Parathyroid adenoma (tissue), 2 donors: ENCODE measurements around the gene TMTC2.

Source experiments
- H2AFZ ChIP-seq: fragments of 300-600 bp; sonication (generic); one replicate; pipeline ENCODE4 v1.7.0; 2017; ENCODE audit warnings: antibody characterized with exemption, mild to moderate bottlenecking
- H3K27ac ChIP-seq: fragments of 300-600 bp; sonication (generic); one replicate; pipeline ENCODE4 v1.7.0; 2017
- H3K27me3 ChIP-seq: fragments of 300-600 bp; sonication (generic); one replicate; pipeline ENCODE4 v1.7.0; 2017; ENCODE audit warnings: low read length; ENCODE audit not compliant: control insufficient read depth, insufficient read depth
- H3K36me3 ChIP-seq: fragments of 300-600 bp; sonication (generic); one replicate; pipeline ENCODE4 v1.7.0; 2017; ENCODE audit warnings: low read length; ENCODE audit not compliant: control insufficient read depth, insufficient read depth
- H3K4me1 ChIP-seq: fragments of 300-600 bp; sonication (generic); one replicate; pipeline ENCODE4 v1.7.0; 2017; ENCODE audit warnings: control low read depth
- H3K4me2 ChIP-seq: fragments of 300-600 bp; sonication (generic); one replicate; pipeline ENCODE4 v1.7.0; 2017; ENCODE audit warnings: low read length
- H3K4me3 ChIP-seq: fragments of 300-600 bp; sonication (generic); one replicate; pipeline ENCODE4 v1.7.0; 2017; ENCODE audit warnings: low read depth, low read length
- H3K79me2 ChIP-seq: fragments of 300-600 bp; sonication (generic); one replicate; pipeline ENCODE4 v1.7.0; 2017; ENCODE audit warnings: control low read depth
- H3K9ac ChIP-seq: fragments of 300-600 bp; sonication (generic); one replicate; pipeline ENCODE4 v1.7.0; 2017; ENCODE audit warnings: mild to moderate bottlenecking
- H3K9me3 ChIP-seq: fragments of 300-600 bp; sonication (generic); one replicate; pipeline ENCODE4 v1.7.0; 2017; ENCODE audit warnings: low read length; ENCODE audit not compliant: control insufficient read depth
- CTCF ChIP-seq: fragments of 300-600 bp; sonication (generic); IDR thresholded peaks from one replicate; pipeline ENCODE4 v1.7.0; 2017; ENCODE audit warnings: antibody characterized with exemption, mild to moderate bottlenecking
- donor health status: primary hyperparathyroidism.

TMTC2 gene

GRCh38 chr12:82896979-82897378 is 210.3 kb downstream of the TMTC2 start:
- Histone ChIP-seq H3K4me1 (no peaks in the 10 kb centered on the region), H3K27me3 (no peaks in the 10 kb centered on the region), H3K79me2 (no peaks in the 10 kb centered on the region), H3K4me3 (no peak overlapping the region), H2AFZ (no peak overlapping the region), H3K4me2 (no peak overlapping the region), H3K9me3 (no peaks in the 10 kb centered on the region), H3K9ac (no peak overlapping the region), H3K27ac (no peak overlapping the region), H3K36me3 (no peaks in the 10 kb centered on the region)
- TF ChIP-seq CTCF = peak; percentile 14

DNA sequence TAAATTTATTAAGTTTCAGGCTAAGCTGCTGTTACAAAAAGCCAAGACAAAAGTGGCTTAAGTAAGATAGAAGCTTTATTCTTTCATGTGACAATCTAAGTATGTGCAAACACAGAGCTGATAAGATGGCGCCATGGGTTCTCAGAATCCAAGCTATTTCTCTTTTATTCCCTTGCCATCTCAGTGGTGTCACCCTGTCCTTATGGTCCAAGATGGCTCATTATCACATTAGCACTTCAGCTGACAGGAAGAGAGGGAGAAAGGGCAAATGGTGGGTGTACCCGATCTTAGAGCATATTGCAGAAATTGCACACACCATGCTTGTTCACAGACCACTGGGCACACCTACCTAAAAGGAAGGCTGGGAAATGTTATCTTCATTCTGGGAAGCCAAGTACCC is 211.7 kb downstream of the TMTC2 start:
- Histone ChIP-seq H3K79me2 (no peaks in the 10 kb centered on the region), H3K4me2 (no peak overlapping the region), H3K4me3 (no peak overlapping the region), H3K27me3 (no peaks in the 10 kb centered on the region), H3K4me1 (no peaks in the 10 kb centered on the region), H3K27ac (no peak overlapping the region), H2AFZ (no peak overlapping the region), H3K9me3 (no peaks in the 10 kb centered on the region), H3K36me3 (no peaks in the 10 kb centered on the region), H3K9ac (no peak overlapping the region)
- no peak for TF ChIP-seq CTCF

DNA sequence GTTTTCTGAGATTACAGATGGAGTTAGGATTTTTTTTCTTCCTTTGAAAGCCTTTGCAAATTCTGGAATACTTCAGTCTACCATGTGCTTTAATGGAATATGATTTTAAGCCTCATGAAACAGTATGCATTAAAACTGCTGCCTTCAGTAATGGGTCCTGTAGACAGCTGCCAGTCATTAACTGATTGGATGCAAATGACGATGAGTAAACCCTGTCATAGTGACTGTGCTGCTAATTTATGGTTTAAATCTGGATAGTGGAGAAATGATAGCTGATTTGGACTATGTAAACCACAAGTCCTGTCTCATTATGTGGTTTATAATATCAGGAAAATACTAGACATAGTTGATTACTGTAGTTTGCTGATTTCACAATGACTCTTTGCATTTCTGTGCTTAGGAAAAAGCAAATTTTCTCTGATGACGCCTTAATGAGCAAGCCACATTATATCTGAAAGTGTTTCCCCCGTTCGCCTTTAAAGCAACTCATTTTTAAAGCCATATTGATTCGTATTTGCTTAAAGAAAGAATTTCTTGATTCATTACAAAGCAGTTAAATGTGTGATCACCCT is 217.6 kb downstream of the TMTC2 start:
- Histone ChIP-seq H3K9me3 (no peaks in the 10 kb centered on the region), H3K9ac (no peak overlapping the region), H3K79me2 (no peaks in the 10 kb centered on the region), H3K4me1 (no peaks in the 10 kb centered on the region), H3K27ac (no peak overlapping the region), H3K4me2 (no peak overlapping the region), H2AFZ (no peak overlapping the region), H3K27me3 (no peaks in the 10 kb centered on the region), H3K36me3 (no peaks in the 10 kb centered on the region), H3K4me3 (no peak overlapping the region)
- TF ChIP-seq CTCF = no peak

DNA sequence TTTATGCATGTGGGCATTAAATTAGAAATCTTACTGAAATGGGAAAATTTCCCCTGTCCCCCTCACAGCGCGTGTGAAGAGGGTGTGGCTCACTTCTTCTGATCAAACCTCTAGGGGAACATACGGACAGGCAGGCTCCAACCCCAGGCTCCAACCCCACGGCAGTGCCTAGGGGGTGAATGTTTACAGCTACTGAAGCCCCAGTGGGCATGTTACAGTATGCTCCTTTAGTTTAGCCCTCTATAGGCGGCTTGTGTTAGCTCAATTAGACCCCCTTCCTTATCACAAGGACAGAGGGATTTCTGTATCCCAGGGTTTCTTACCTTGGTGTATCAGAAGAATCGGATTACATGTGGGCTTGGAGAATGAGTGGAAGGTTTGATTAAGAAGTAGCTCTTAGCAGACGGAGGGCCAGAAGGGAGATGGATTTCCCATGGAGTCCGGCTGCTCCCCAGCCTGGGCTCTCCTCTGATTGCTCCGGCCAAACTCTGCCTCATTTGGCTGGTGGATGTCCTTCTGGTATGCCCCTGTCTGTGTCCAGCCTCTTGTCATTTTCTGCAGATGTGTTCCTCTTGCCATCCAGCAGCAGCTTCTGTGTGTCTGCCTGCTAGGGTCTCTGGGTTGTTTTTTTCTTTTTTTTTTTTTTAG is 223.7 kb downstream of the TMTC2 start:
- no peak overlapping the region for H2AFZ ChIP-seq
- H3K79me2 ChIP-seq = no peaks in the 10 kb centered on the region
- H3K4me2 ChIP-seq = no peak overlapping the region
- H3K27ac ChIP-seq = no peak overlapping the region
- TF ChIP-seq CTCF = no peak
- H3K4me3 ChIP-seq = no peak overlapping the region
- no peaks in the 10 kb centered on the region for H3K27me3 ChIP-seq
- no peaks in the 10 kb centered on the region for H3K9me3 ChIP-seq
- H3K9ac ChIP-seq = no peak overlapping the region
- no peaks in the 10 kb centered on the region for H3K4me1 ChIP-seq
- H3K36me3 ChIP-seq = no peaks in the 10 kb centered on the region

DNA sequence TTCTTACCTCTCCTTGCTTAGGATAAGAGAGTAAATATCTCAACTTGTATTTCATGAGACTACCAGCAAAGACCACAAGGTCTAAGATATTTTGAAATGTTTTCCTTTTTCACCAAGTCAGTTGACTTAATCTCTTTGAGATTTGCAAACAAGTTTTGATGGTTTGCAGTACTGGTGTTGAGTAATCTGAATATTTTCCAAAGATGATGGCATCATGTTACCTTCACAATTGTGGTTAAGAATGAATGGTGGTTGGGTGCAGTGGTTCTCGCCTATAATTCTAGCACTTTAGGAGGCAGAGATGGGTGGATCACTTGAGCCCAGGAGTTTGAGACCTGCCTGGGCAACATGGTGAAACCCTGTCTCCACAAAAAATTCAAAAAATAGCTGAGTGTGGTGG is 225.7 kb downstream of the TMTC2 start:
- Histone ChIP-seq H3K36me3 (no peaks in the 10 kb centered on the region), H3K4me3 (no peak overlapping the region), H3K9ac (no peak overlapping the region), H3K4me2 (no peak overlapping the region), H3K79me2 (no peaks in the 10 kb centered on the region), H3K9me3 (no peaks in the 10 kb centered on the region), H3K27me3 (no peaks in the 10 kb centered on the region), H2AFZ (no peak overlapping the region), H3K4me1 (no peaks in the 10 kb centered on the region), H3K27ac (no peak overlapping the region)
- no peak for TF ChIP-seq CTCF
